GM12878 (cell line): Measurements from ENCODE around the gene TRIOBP. TPM values are rescaled to one million over a fixed set of nuclear protein-coding genes. Genes with fewer than 3 reads are reported as not detected.

ENCODE experiments used
- ATAC-seq: fragments of 200-7000 bp; cut with Tn5 transposase; 3 replicates; pipeline ENCODE4 v1.9.1; 2020; ENCODE audit warnings: mild to moderate bottlenecking, moderate library complexity
- BruUV-seq: library from RNA; stranded (reverse); fragments of 400-500 nt; replicated peaks from 2 replicates; lab custom pipeline; 2021; lab: Mats Ljungman, UMichigan
- CTCF ChIA-PET: fragments of 300-600 bp; sonication (Branson Sonifier 250); formaldehyde crosslinking; extraction: SDS; loops from one replicate; lab custom pipeline; 2021; ENCODE audit warnings: inconsistent platforms; lab: Yijun Ruan, JAX
- POLR2A ChIA-PET: fragments of 350-600 bp; formaldehyde crosslinking; extraction: SDS; loops from one replicate; lab custom pipeline; 2021; ENCODE audit warnings: inconsistent platforms; lab: Charles Lee
- RAD21 ChIA-PET: fragments of 300-600 bp; sonication (Branson Sonifier 250); formaldehyde crosslinking; loops from one replicate; lab custom pipeline; 2023; ENCODE audit warnings: antibody characterized with exemption; ENCODE audit not compliant: unreplicated experiment; lab: Charles Lee
- SMC1A ChIA-PET: fragments of 300-600 bp; sonication (Branson Sonifier 250); formaldehyde crosslinking; loops from one replicate; lab custom pipeline; 2023; ENCODE audit not compliant: unreplicated experiment, uncharacterized antibody; lab: Charles Lee
- DNase-seq: peaks from one replicate; pipeline ENCODE4 v3.0.0-alpha.2; 2011; ENCODE audit warnings: low read depth, low spot score
- FAIRE-seq: peaks from 3 replicates; lab custom pipeline; 2011; peaks lifted over from hg19 to GRCh38; lab: Jason Lieb, UNC
- H2AFZ ChIP-seq: 2 replicates; pipeline ENCODE4 v1.6.0; 2011; ENCODE audit warnings: low read depth, low read length, control low read depth; ENCODE audit not compliant: control insufficient read depth
- H3K27ac ChIP-seq: 2 replicates; pipeline ENCODE4 v1.5.1; 2011; ENCODE audit warnings: control low read depth; ENCODE audit not compliant: control insufficient read depth, insufficient read depth
- H3K27me3 ChIP-seq, 2 experiments: replicated peaks in 1 of 2; 2 replicates each; pipeline versions ENCODE4 v1.6.0 to v1.6.1; 2011; ENCODE audit warnings: low read length in 1 of 2; ENCODE audit not compliant: control insufficient read depth in 2 of 2, insufficient read depth in 2 of 2
- H3K36me3 ChIP-seq, 2 experiments: 2 replicates each; pipeline ENCODE4 v1.5.1; 2011; ENCODE audit warnings: low read length in 1 of 2; ENCODE audit not compliant: control insufficient read depth in 2 of 2, insufficient read depth in 2 of 2
- H3K4me1 ChIP-seq: 2 replicates; pipeline ENCODE4 v1.6.1; 2011; ENCODE audit warnings: mild to moderate bottlenecking, low read length, moderate library complexity, mixed read lengths; ENCODE audit not compliant: control insufficient read depth, insufficient read depth
- H3K4me2 ChIP-seq: 2 replicates; pipeline ENCODE4 v1.6.0; 2011; ENCODE audit warnings: control low read depth; ENCODE audit not compliant: control insufficient read depth, insufficient read depth
- H3K4me3 ChIP-seq: fragments of 200-600 bp; sonication (generic); 2 replicates; pipeline ENCODE4 v1.5.1; 2016
- H3K79me2 ChIP-seq: 2 replicates; pipeline ENCODE4 v1.6.0; 2011; ENCODE audit warnings: low read length; ENCODE audit not compliant: control insufficient read depth, insufficient read depth
- H3K9ac ChIP-seq: 2 replicates; pipeline ENCODE4 v1.8.0; 2011; ENCODE audit warnings: low read length, control low read depth, mixed read lengths; ENCODE audit not compliant: control insufficient read depth, insufficient read depth
- H3K9me3 ChIP-seq: replicated peaks from 3 replicates; pipeline ENCODE4 v1.5.1; 2011; ENCODE audit warnings: mild to moderate bottlenecking, low read length; ENCODE audit not compliant: control insufficient read depth, insufficient read depth
- H4K20me1 ChIP-seq: 2 replicates; pipeline ENCODE4 v1.6.0; 2011; ENCODE audit not compliant: control insufficient read depth, insufficient read depth
- EED ChIP-seq: sonication (generic); IDR thresholded peaks from 2 replicates; pipeline ENCODE4 v1.6.1; 2016; ENCODE audit warnings: antibody characterized with exemption, low read depth
- EP300 ChIP-seq, 2 experiments: fragments of 150-350 bp in 1 of 2; IDR thresholded peaks; 2 replicates each; pipeline ENCODE4 v1.6.1; 2011 to 2012; ENCODE audit warnings: low read depth in 2 of 2, low read length in 2 of 2, borderline replicate concordance in 1 of 2, improper control_type of control experiment in 1 of 2, inconsistent platforms in 1 of 2; ENCODE audit not compliant: control insufficient read depth in 1 of 2
- HCFC1 ChIP-seq: fragments of 150-350 bp; IDR thresholded peaks from 2 replicates; pipeline ENCODE4 v1.6.1; 2014; ENCODE audit warnings: low read length
- MXI1 ChIP-seq: fragments of 150-350 bp; IDR thresholded peaks from 2 replicates; pipeline ENCODE4 v1.6.1; 2011; ENCODE audit warnings: low read depth, mild to moderate bottlenecking, inconsistent platforms, low read length, improper control_type of control experiment
- PKNOX1 ChIP-seq: fragments of 450-650 bp; IDR thresholded peaks from 2 replicates; pipeline ENCODE4 v1.6.1; 2016; ENCODE audit warnings: mild to moderate bottlenecking
- RFX5 ChIP-seq: IDR thresholded peaks from 2 replicates; pipeline ENCODE4 v1.6.1; 2011; ENCODE audit warnings: low read depth, low read length, improper control_type of control experiment
- ZNF592 ChIP-seq: fragments of 450-650 bp; IDR thresholded peaks from 2 replicates; pipeline ENCODE4 v1.6.1; 2017; ENCODE audit warnings: mild to moderate bottlenecking, moderate library complexity
- WGBS: methylation state at CpG from one replicate; pipeline ENCODE4 v1.1.6; 2016; ENCODE audit warnings: low lambda C conversion rate; ENCODE audit not compliant: insufficient replicate concordance, insufficient coverage; ENCODE audit errors: missing lambda C conversion rate; 5-methylcytosine and 5-hydroxymethylcytosine counted together
- in situ Hi-C: fragments of 300-500 bp; cut with MboI; formaldehyde crosslinking; loops from 9 replicates; pipeline ENCODE4 v1.14.3; 2018; ENCODE audit warnings: mixed read lengths
- intact Hi-C: fragments of 100-400 bp; cut with micrococcal nuclease; formaldehyde crosslinking; loops from one replicate; pipeline ENCODE4 v1.14.2; 2022; ENCODE audit not compliant: unreplicated experiment
- polyA plus RNA-seq, 11 experiments: library from polyadenylated mRNA; depleted of rRNA in 4 of 11; unstranded in 6 of 11; stranded (reverse) in 5 of 11; fragments of >200 nt; fragmentation: Nextera tagmentation in 4 of 11; fragmentation: Illumina TruSeq in 1 of 11; extraction: Ambion mirVana in 4 of 11; extraction: Trizol in 1 of 11; gene quantifications; 1 replicate in 1 of 11; 2 replicates in 10 of 11; pipeline versions ENCODE4 v1.2.1 to v1.2.3, GENCODE V29; 2011 to 2016; ENCODE audit warnings: inconsistent platforms in 2 of 11, missing spikeins in 2 of 11, low read depth in 1 of 11
- total RNA-seq, 4 experiments: library from RNA; depleted of rRNA in 3 of 4; stranded (reverse); fragments of >200 nt in 3 of 4; fragmentation: Illumina TruSeq in 1 of 4; extraction: Trizol in 1 of 4; gene quantifications; 2 replicates each; pipeline versions ENCODE4 v1.2.1 to v1.2.3, GENCODE V29; 2013 to 2021

Gene TRIOBP
- total and polyA plus RNA-seq, 10 of the 15 experiments (the other 5 are each of a cell fraction or from before 2014, with no cell fraction given), result 0.21 to 23.6 (median 11.9) TPM

GRCh38 chr22:37713761-37714160 lies 16.9 kb downstream of the TRIOBP start (continued):
- TF ChIP-seq ZNF592 (no peak), PKNOX1 (no peak), RFX5 (no peak)
- TF ChIP-seq, all 136 proteins: peak for 0

- RAD21 ChIA-PET, result no interaction called here
- 64% methylated on average over 2 of the region's 2 CpGs for WGBS
- no peaks in the 10 kb centered on the region for H3K27me3 ChIP-seq
- BruUV-seq, result no TSS peak
- POLR2A ChIA-PET, result no interaction called here
- ATAC-seq, result no peak
- no peak overlapping the region for H2AFZ ChIP-seq
- H3K9ac ChIP-seq, result no peak overlapping the region
- H3K79me2 ChIP-seq, result no peaks in the 10 kb centered on the region
- CTCF ChIA-PET, result interaction anchor here (1.0 kb wide), 1 partner anchor 13 kb away, joined by 3 read pairs; no protein-coding TSS in a partner anchor
- intact Hi-C loops, result no loop called here
- no peaks in the 10 kb centered on the region for H3K36me3 ChIP-seq
- no peak for FAIRE-seq
- SMC1A ChIA-PET, result no interaction called here
- no peaks in the 10 kb centered on the region for H4K20me1 ChIP-seq
- no peak overlapping the region for H3K4me2 ChIP-seq
- no peaks in the 10 kb centered on the region for H3K9me3 ChIP-seq
- H3K4me1 ChIP-seq, result no peaks in the 10 kb centered on the region
- H3K4me3 ChIP-seq, result no peak overlapping the region
- no peak for DNase-seq
- H3K27ac ChIP-seq, result no peak overlapping the region
- in situ Hi-C loops, result no loop called here
- no peak for TF ChIP-seq EED
- no peak for TF ChIP-seq MXI1
- no peak for TF ChIP-seq EP300 (IDR thresholded peaks at IDR 0.05; ENCODE audit: borderline replicate concordance in 1 of 2, control insufficient read depth in 1 of 2, low read depth in 2 of 2, low read length in 2 of 2)
- no peak for TF ChIP-seq HCFC1
Measured at GRCh38 chr22:37714634-37715033, 17.8 kb downstream of the TRIOBP start.
